Hepatocyte (in vitro differentiated cells): ENCODE measurements around the gene TTC38. TPM values are rescaled to one million over a fixed set of nuclear protein-coding genes. Genes with fewer than 3 reads are reported as not detected.

Experiments
- DNase-seq: peaks from one replicate; pipeline ENCODE4 v3.0.0-alpha.2; 2016; ENCODE audit warnings: low spot score
- H2AFZ ChIP-seq: fragments of 200-600 bp; sonication (generic); 2 replicates; pipeline ENCODE4 v1.6.0; 2016; ENCODE audit warnings: antibody characterized with exemption, mild to moderate bottlenecking
- H3K27ac ChIP-seq: fragments of 200-600 bp; sonication (generic); 2 replicates; pipeline ENCODE4 v1.5.1; 2016; ENCODE audit warnings: mild to moderate bottlenecking
- H3K27me3 ChIP-seq: fragments of 200-600 bp; sonication (generic); 2 replicates; pipeline ENCODE4 v1.6.1; 2016
- H3K36me3 ChIP-seq: fragments of 200-600 bp; sonication (generic); replicated peaks from 2 replicates; pipeline ENCODE4 v1.5.1; 2016; ENCODE audit warnings: low read depth; ENCODE audit not compliant: insufficient read depth
- H3K4me1 ChIP-seq: fragments of 200-600 bp; sonication (generic); 2 replicates; pipeline ENCODE4 v1.5.1; 2016; ENCODE audit warnings: mild to moderate bottlenecking, moderate library complexity; ENCODE audit not compliant: insufficient read depth
- H3K4me2 ChIP-seq: fragments of 200-600 bp; sonication (generic); 2 replicates; pipeline ENCODE4 v1.6.0; 2016
- H3K4me3 ChIP-seq: fragments of 200-600 bp; sonication (generic); 2 replicates; pipeline ENCODE4 v1.5.1; 2016; ENCODE audit warnings: mild to moderate bottlenecking
- H3K79me2 ChIP-seq: fragments of 200-600 bp; sonication (generic); 2 replicates; pipeline ENCODE4 v1.6.0; 2017; ENCODE audit warnings: mild to moderate bottlenecking
- H3K9me2 ChIP-seq: fragments of 200-600 bp; sonication (generic); replicated peaks from 2 replicates; pipeline ENCODE4 v1.6.0; 2017; ENCODE audit warnings: mild to moderate bottlenecking; ENCODE audit not compliant: insufficient read depth
- H3K9me3 ChIP-seq: fragments of 200-600 bp; sonication (generic); 2 replicates; pipeline ENCODE4 v1.5.1; 2016; ENCODE audit warnings: low read depth, mild to moderate bottlenecking
- H4K20me1 ChIP-seq: fragments of 200-600 bp; sonication (generic); 2 replicates; pipeline ENCODE4 v1.6.0; 2016; ENCODE audit warnings: mild to moderate bottlenecking; ENCODE audit not compliant: insufficient read depth, poor library complexity, severe bottlenecking
- EZH2 ChIP-seq: fragments of 200-600 bp; sonication (generic); IDR thresholded peaks from 2 replicates; pipeline ENCODE4 v1.6.1; 2016; ENCODE audit warnings: antibody characterized with exemption, mild to moderate bottlenecking, borderline replicate concordance
- EZH2phosphoT487 ChIP-seq: fragments of 200-600 bp; sonication (generic); IDR thresholded peaks from one replicate; pipeline ENCODE4 v1.6.1; 2018; ENCODE audit warnings: antibody characterized with exemption, mild to moderate bottlenecking, low read depth, moderate library complexity; ENCODE audit not compliant: unreplicated experiment, severe bottlenecking
- whole genome bisulfite sequencing: methylation state at CpG from one replicate; pipeline ENCODE4 v1.1.6; 2016; ENCODE audit warnings: low lambda C conversion rate; ENCODE audit errors: missing lambda C conversion rate; 5-methylcytosine and 5-hydroxymethylcytosine counted together
- polyA plus RNA-seq: library from polyadenylated mRNA; unstranded; fragments of >200 nt; fragmentation: Nextera tagmentation; extraction: Ambion mirVana; gene quantifications from 2 replicates; pipeline ENCODE4 v1.2.1, GENCODE V29; 2016
- total RNA-seq: library from RNA; depleted of rRNA; stranded (reverse); fragments of >200 nt; gene quantifications from 2 replicates; pipeline ENCODE4 v1.2.3, GENCODE V29; 2014
- TF ChIP-seq, protein P1 (sequence below): fragments of 200-600 bp; sonication (generic); IDR thresholded peaks from 2 replicates; pipeline ENCODE4 v1.5.1; 2016; ENCODE audit warnings: antibody characterized with exemption, mild to moderate bottlenecking; ENCODE audit not compliant: poor library complexity

The TTC38 gene
- total and polyA plus RNA-seq, 2 experiments from 2014 or later, result 48.3 to 85.8 TPM

- TF ChIP-seq, protein P1, sequence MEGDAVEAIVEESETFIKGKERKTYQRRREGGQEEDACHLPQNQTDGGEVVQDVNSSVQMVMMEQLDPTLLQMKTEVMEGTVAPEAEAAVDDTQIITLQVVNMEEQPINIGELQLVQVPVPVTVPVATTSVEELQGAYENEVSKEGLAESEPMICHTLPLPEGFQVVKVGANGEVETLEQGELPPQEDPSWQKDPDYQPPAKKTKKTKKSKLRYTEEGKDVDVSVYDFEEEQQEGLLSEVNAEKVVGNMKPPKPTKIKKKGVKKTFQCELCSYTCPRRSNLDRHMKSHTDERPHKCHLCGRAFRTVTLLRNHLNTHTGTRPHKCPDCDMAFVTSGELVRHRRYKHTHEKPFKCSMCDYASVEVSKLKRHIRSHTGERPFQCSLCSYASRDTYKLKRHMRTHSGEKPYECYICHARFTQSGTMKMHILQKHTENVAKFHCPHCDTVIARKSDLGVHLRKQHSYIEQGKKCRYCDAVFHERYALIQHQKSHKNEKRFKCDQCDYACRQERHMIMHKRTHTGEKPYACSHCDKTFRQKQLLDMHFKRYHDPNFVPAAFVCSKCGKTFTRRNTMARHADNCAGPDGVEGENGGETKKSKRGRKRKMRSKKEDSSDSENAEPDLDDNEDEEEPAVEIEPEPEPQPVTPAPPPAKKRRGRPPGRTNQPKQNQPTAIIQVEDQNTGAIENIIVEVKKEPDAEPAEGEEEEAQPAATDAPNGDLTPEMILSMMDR, result no peak
- TF ChIP-seq EZH2 (no peak), EZH2phosphoT487 (no peak)
- H3K79me2 ChIP-seq, result peaks cover 7% of the 10 kb centered on the region
- H3K4me2 ChIP-seq, result no peak overlapping the region
- no peaks in the 10 kb centered on the region for H3K9me2 ChIP-seq
- WGBS, result 97% methylated on average over 8 of the region's 8 CpGs
- no peak overlapping the region for H2AFZ ChIP-seq
- H4K20me1 ChIP-seq, result no peaks in the 10 kb centered on the region
- H3K4me3 ChIP-seq, result no peak overlapping the region
- H3K4me1 ChIP-seq, result peaks cover 2% of the 10 kb centered on the region
- no peak overlapping the region for H3K27ac ChIP-seq
- no peaks in the 10 kb centered on the region for H3K9me3 ChIP-seq
- H3K27me3 ChIP-seq, result no peaks in the 10 kb centered on the region
- H3K36me3 ChIP-seq, result no peaks in the 10 kb centered on the region
- DNase-seq, result no peak
Measured at GRCh38 chr22:46274381-46274780, 6.6 kb downstream of the TTC38 start.

DNA sequence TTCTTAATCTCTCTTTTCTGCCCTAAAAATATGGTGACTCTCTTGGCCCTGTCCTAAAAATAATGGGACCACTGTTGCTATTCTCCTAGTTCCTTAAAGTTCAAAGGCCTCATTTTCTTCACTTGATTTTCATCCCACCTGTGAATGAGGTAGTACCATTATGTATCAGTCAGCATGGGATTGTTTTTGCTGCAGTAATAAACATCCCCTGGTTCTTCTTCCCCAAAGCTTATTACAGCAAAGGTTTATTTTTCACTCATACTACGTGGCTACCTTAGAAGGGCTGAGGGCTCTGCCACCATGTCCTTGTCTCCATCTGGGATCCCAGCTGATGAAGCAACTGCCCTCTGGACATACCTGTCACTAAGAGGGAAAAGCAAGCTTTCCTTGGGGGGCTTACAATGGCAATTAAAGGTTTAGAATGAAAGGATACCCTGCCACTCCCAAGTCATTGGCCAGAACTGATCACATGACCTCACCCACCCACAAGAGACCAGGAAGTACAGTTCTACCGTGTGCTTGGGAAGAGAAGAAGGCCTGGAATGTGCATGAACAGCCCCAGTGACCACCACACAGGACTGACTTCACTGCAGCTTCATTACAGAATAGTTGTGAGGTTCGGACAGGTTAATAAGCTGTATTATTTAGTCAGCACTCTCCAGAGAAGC, 7.8 kb downstream of the TTC38 start:
- no peak overlapping the region for H3K27ac ChIP-seq
- no peak for DNase-seq
- H3K9me3 ChIP-seq, result no peaks in the 10 kb centered on the region
- H3K4me1 ChIP-seq, result no peaks in the 10 kb centered on the region
- no peak overlapping the region for H3K4me3 ChIP-seq
- no peaks in the 10 kb centered on the region for H3K36me3 ChIP-seq
- no peaks in the 10 kb centered on the region for H3K9me2 ChIP-seq
- H3K4me2 ChIP-seq, result no peak overlapping the region
- H3K27me3 ChIP-seq, result no peaks in the 10 kb centered on the region
- 78% methylated on average over 3 of the region's 3 CpGs for WGBS
- H2AFZ ChIP-seq, result no peak overlapping the region
- no peaks in the 10 kb centered on the region for H3K79me2 ChIP-seq
- no peaks in the 10 kb centered on the region for H4K20me1 ChIP-seq
- TF ChIP-seq EZH2phosphoT487 (no peak), EZH2 (no peak)
- TF ChIP-seq, protein P1, result no peak

GRCh38 chr22:46276563-46276962, 8.8 kb downstream of the TTC38 start:
- Histone ChIP-seq H3K4me2 (no peak overlapping the region), H3K79me2 (no peaks in the 10 kb centered on the region)

More at GRCh38 chr22:46276563-46276962, 8.8 kb downstream of the TTC38 start:
- Histone ChIP-seq H3K36me3 (no peaks in the 10 kb centered on the region), H3K27ac (no peak overlapping the region), H3K9me3 (no peaks in the 10 kb centered on the region), H2AFZ (no peak overlapping the region), H3K9me2 (no peaks in the 10 kb centered on the region), H3K27me3 (no peaks in the 10 kb centered on the region), H3K4me3 (no peak overlapping the region), H4K20me1 (no peaks in the 10 kb centered on the region), H3K4me1 (no peaks in the 10 kb centered on the region)
- no peak for DNase-seq
- 100% methylated on average over 7 of the region's 7 CpGs for WGBS
- TF ChIP-seq, protein P1, result no peak
- TF ChIP-seq EZH2phosphoT487, result no peak
- TF ChIP-seq EZH2, result no peak
